ENCODE data around the gene PLK2. TPM values are rescaled to one million over a fixed set of nuclear protein-coding genes. Genes with fewer than 3 reads are reported as not detected.

The PLK2 gene
- total RNA-seq, 1 donor from 2014 or later, result 12.3 TPM

DNA sequence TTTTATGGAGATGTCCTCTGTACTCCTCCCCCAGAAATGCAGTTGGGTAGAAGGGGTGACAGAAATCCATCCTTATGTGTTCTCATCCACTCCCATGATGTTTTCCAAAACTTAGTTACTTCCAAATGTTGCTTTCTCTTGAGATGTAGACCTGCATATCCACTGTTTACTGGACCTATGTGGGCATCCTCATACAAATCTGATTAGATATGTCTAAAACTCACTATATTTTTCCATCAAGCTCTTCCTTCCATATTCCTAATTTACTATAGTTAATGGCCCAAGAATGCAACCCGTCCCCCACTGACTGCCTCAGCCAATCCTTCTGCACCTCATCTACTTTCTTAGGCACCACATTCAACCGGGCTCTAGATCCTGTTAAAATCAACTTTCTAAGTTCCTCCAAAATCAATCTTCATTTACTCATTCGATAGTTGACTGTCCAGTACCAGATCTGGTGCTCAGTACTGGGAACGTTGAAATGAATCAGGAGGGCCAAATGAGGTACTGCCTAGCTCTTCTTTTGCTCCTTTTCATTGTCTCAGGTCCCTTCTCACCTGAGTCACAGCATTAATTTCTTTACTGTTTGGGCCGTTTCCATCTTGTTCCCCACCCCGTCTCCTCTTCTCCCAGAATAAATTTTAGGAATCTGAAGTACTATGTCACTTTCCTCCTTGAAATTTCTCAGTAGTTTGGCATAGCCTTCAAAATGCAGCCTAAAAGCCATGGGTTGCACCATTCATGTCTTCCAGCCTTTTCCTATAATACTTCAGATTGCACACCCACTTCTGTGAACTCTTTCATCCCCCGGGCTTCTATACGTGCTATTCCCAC, 7.9 kb downstream of the PLK2 start:
- ATAC-seq (no peak), DNase-seq (ENCODE audit: low spot score) (no peak)

DNA sequence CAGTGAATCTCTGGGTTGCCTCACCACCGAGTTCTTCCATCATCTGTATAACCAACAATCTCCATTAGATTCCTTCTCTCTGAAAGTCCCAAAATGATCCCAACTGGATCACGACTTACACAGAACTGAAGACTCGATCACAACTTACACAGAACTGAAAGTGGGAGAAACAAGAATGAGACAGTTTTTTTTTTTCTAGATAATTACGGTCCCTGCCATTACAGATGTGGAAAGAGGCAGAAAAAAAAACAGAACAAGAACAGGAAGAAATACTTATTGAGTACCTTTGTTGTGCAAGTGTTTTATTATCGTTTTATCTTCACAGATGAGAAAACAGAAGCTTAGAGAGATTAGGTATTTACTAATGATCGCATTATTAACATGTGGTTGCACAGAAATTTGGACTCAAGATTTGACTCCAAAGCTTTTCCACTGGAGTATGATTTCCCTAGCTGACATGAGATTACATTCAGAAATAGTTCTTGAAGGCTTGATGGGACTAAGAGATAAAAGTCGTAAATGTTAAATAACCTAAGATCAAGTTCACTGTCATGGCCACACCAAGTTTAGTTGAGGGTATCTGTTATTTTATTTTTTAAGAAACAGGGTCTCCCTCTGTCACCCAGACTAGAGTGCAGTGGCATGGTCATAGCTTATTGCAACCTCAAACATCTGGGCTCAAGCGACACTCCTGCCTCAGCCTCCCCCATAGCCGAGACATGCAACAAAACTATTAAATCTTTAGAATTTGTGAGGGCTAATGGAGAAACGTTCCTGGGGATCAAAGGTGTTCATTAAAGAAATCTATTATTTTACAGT, 8.9 kb downstream of the PLK2 start:
- ATAC-seq, result no peak
- DNase-seq (ENCODE audit: low spot score), result no peak

DNA sequence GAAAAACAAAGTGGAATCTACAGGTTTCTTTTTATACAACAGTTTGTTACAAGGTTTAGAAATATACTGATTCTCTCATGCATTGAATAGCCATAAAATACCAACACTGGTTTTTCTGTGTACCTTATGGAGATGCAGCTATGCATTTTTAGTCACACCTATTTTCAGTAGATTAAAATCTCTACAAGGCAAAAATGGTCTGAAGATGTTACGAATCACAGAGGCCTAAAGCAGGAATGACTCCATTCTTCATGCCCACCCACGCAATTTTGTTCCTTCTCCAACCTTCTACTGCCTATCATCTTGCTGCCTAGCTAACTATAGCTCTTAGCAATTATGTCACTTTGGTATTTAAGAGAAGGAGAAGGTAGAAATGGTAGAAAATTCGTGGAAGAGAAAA, 9.9 kb downstream of the PLK2 start:
- no peak for DNase-seq (ENCODE audit: low spot score)
- no peak for ATAC-seq

- no peak for DNase-seq (ENCODE audit: low spot score)
- ATAC-seq, result no peak
These were observed 12.7 kb downstream of the PLK2 start for GRCh38 chr5:58447226-58447625.

DNA sequence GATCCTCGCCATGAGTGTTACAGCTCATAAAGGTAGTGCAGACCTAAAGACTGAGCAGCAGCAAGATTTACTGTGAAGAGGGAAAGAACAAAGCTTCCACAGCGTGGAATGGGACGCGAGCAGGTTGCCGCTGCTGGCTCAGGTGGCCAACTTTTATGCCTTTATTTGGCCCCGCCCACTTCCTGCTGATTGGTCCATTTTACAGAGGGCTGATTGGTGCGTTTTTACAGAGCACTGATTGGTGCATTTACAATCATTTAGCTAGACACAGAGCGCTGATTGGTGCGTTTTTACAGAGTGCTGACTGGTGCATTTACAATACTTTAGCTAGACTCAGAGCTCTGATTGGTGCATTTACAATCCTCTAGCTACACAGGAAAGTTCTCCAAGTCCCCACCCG, 13.9 kb downstream of the PLK2 start:
- DNase-seq (ENCODE audit: low spot score) (no peak), ATAC-seq (no peak)

DNA sequence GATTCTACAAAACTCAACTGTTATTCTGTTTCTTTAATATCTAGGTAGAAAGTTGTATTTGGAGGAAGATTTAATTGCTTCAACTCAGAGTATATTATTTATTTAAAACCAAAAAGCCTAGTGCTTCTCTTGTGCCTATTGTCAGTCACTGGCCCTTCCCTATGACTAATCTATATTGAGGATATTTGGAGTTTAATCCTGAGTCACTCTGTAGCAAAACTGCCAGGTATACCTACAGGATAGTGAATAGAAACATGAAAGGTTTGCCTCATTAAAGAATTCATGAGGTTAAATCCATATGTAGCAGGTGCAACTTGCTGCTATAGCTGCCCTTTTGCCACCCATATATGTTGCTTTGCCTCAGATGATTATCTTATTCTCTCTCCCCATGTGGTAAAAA, 15.1 kb downstream of the PLK2 start:
- DNase-seq (ENCODE audit: low spot score), result no peak
- no peak for ATAC-seq

- DNase-seq (ENCODE audit: low spot score) (no peak), ATAC-seq (no peak)
These were observed 18.9 kb downstream of the PLK2 start for GRCh38 chr5:58440901-58441460.

DNA sequence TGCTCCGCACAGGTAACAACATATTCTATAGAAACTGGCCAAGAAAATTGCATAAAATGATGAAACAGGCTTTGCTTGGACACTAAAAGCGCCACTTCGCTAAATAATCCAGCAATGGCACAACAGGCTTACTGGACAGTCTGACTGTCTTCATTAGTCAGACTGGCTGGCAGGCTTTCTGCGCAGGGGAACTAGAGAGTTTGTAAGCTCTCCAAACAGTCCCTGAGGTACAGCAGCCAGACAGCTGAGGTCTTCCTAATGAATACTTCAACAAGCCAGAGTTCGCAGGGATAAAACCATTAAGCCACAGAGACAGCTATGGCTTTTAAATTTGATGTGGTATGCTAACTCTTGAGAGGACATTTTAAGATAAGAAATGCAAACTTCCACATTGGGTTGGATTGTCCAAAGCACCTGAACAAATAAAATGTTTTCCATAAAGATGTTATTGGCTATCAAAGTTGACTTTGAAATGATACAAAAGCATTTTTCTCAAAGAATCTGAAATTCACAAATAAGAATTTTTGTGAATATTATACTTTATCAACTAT, 20.7 kb downstream of the PLK2 start:
- no peak for DNase-seq (ENCODE audit: low spot score)
- no peak for ATAC-seq

GRCh38 chr5:58437661-58438060, 22.2 kb downstream of the PLK2 start:
- DNase-seq (ENCODE audit: low spot score), result no peak
- ATAC-seq, result no peak

DNA sequence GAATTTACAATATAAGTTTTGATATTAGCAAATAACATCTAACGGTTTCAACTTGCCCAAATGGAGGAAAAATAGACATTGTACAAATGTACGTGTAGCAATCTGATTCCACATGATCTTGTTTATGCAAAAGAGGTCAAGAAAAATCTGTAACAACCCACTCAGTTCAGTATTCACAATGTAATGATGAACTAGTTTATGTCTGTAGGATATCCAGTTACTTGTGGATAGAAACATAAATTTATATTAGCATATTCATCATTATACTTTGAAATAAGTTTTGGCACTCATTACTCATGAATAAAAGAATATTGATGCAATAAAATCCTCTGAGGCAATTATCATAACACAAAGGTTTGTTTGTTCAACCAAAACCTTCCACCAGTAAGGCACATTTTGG, 28.1 kb downstream of the PLK2 start:
- ATAC-seq, result no peak
- DNase-seq (ENCODE audit: low spot score), result no peak

- ATAC-seq (no peak), DNase-seq (ENCODE audit: low spot score) (no peak)
These were observed 47.0 kb downstream of the PLK2 start for GRCh38 chr5:58412932-58413331.

- no peak for DNase-seq (ENCODE audit: low spot score)
- ATAC-seq, result no peak
These were observed 47.8 kb downstream of the PLK2 start for GRCh38 chr5:58412081-58412480.

- ATAC-seq (no peak), DNase-seq (ENCODE audit: low spot score) (no peak)
These were observed 48.5 kb downstream of the PLK2 start for GRCh38 chr5:58411372-58411771.

DNA sequence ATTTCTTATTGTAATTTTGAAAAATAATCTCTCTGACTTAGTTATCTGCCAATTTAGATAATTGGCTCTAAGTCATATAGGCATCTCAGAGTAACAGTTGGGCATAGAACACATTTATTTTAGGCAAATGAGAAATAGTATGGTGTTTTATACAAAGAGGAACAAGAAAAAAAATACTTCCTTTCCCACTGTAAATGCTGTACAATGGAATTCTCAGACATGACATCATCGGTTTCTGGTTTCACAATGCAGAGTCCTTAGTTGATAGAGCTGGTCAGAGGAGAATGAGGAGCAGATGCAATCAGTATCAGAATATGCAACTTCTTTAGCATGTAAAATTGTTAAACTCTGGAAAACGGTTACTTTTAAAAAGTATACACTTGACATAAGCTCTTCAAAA, 49.4 kb downstream of the PLK2 start:
- ATAC-seq (no peak), DNase-seq (ENCODE audit: low spot score) (no peak)

DNA sequence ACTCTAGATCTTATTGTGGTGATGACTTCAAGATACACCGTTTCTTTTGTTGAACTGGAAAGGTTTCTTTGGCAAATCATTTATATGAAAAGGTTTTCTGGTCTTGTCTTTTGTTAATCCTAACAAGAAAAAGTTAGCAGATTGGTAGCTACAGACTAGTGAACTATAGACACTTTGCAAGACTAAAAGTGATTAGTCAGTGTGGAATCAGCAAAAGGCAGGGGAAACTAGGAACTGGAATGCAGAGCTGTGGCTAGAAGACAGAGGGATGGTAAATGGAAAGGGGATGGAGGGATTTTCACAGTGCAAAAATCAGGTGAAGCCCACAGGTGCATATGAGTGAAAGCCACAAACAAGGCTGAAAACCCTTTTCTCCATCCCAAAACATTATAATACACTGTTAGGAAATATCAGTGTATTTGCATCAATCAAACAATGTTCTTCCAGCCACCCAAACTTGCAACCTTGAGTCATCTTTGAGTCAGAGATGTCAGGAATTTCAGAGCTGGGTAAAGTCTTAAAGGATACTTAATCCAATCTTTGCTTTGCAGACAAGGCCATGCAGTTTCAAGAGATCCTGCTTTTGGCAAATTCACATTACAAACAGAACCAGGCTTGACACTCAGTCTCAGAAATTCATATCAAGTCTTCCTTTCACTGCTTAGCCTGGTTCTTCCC, 52.7 kb downstream of the PLK2 start:
- DNase-seq (ENCODE audit: low spot score) (no peak), ATAC-seq (no peak)

DNA sequence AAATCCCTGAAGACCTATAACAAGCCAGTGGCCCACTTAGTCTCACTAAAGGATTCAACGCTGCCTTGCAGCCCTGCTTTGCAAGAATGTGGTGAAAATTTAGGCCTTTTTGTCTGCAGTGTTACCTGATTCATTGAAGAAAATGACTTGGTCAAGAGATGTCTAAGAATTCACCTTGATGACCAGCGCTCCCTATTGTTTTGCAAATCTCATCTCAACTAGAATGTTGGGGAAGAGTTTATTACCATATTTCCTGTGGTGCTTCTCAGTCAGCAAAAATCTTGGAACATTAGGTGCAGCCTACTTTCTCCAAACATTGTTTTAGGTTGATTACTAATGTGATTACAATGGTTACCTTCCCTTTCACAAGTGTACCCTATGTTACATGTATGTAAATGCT, 53.5 kb downstream of the PLK2 start:
- ATAC-seq, result no peak
- no peak for DNase-seq (ENCODE audit: low spot score)

DNA sequence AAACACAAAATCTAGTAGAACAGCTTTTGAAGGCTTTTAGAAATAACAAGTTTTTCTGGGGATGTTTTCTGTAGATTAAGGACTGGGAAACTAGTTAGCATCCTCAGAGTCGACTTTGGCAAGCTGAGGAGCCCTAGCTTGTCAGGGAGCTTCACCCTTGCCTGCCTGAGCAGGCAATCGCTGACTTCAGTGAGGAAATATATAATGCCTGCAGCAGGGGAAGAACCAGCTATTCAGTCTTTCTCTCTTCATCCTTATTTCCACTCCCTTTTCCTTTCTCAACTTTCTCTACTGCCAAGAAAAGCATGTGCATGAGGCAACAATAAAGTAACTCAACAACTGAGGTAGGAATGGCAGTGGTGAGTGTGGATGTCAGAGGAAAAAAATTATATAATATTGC, 54.7 kb downstream of the PLK2 start:
- ATAC-seq (no peak), DNase-seq (ENCODE audit: low spot score) (no peak)

DNA sequence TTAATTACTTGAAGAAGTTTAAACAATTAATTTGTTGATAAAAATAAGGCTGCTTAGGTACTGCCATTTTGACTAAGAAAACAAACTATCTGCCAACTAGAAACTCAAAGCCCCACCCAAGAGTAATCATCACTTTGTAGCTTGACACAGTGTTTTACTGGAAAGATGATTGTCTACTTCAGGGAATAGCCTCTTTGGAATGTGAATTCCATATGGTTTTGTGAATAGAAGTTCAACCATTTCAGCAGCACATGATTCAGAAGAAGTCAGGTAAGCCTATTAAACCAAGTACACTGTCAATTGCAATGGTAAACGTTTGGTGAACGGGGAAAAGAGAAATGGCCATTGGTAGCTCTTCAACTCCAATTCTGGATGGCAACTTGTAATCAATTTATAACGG, 55.2 kb downstream of the PLK2 start:
- DNase-seq (ENCODE audit: low spot score) (no peak), ATAC-seq (no peak)

Data from left lobe of liver (tissue), 2 donors.